CD4-positive, alpha-beta T cell treated with Interleukin-1 beta for 1 hour (primary cell): Measurements from ENCODE around the gene PRKX.
"Not testable (repeated sequence)": the region's sequence is repeated elsewhere in the genome, so short reads cannot be mapped to it uniquely, and the experiment has no call there.

ENCODE experiments used
- DNase-seq, 2 donors: peaks; one replicate each; pipeline ENCODE4 v3.0.0-alpha.2; 2020 to 2022

The PRKX gene

GRCh38 chrX:3713225-3713936 lies at the start of gene PRKX:
TSS of gene PRKX (minus strand) at chrX:3713649. CDS start at chrX:3713253, 396 bp downstream.
- peak; percentile 78 to 86 for DNase-seq

- no peak for DNase-seq
Observed at GRCh38 chrX:3763111-3763510, 49.7 kb upstream of the PRKX start.

GRCh38 chrX:3757510-3758025 lies 44.1 kb upstream of the PRKX start:
- no peak for DNase-seq

DNA sequence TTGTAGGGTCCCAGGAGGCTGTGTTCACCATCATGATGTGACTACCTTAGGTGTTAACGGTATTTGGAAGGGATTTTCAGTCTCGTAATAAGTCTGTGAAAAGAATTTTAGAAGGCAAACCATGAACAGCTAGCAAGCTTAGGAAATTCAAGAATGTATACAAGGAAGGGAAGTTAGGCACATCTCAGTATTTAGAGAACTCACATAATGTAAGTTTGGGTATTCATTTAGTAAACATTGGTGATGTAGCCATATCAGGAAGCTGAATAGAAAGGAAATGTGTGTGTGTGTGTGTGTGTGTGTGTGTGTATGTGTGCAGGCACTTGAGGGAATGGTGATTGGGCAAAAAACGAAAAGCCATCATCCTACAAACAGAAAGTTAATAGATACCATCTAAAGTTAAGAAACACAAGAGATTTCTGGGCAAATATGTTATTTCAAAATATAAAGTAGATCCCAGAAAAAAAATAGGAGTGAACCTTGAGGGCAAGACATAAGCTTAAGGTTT lies 34.7 kb upstream of the PRKX start:
- no peak for DNase-seq

GRCh38 chrX:3743801-3744439 lies 30.5 kb upstream of the PRKX start:
- DNase-seq = peak; percentile 75 to 78

- not testable (repeated sequence) for DNase-seq
Observed at GRCh38 chrX:3740946-3741345, 27.5 kb upstream of the PRKX start.

DNA sequence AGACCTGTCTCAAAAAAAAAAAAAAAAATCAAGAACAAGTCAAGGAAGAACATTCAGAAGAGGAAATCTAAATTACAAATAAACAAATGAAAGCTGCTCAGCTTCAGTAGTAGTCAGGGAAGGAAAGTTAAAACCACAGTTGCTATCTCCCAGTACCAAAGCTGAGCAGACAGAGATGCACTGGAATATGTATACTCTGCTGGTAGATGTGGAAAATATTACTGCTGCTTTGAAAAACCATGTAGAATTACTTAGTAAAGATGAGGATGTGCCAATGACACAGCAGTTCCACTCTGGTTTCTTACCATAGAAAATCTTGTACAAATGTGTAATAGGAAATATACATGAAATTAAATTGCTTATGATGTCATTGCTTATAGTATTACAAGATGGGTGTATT lies 25.1 kb upstream of the PRKX start:
- no peak for DNase-seq

- DNase-seq = not testable (repeated sequence)
Observed at GRCh38 chrX:3736536-3736935, 23.1 kb upstream of the PRKX start.

GRCh38 chrX:3735891-3736290 lies 22.4 kb upstream of the PRKX start:
- not testable (repeated sequence) for DNase-seq

DNA sequence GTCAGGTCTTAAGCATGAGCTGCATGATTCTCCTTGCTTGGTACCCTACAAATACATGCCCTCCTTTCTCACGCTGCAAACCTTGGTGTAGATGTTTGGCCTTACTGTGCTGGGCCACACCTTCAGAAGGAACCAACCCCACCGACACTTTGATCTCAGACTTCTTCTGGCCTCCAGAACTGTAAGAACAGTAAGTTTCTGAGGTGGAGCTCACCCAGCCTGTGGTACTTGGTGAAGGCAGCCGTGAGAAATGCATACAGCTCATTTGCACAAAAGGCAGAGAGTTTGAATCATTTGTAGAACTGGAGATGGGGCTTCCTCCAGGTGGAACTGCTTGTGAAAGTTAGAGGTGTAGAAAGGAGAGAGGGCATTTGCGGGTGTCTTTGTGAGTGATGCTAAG lies 21.0 kb upstream of the PRKX start:
- not testable (repeated sequence) for DNase-seq

- DNase-seq = no peak
Observed at GRCh38 chrX:3733043-3733430, 19.6 kb upstream of the PRKX start.

DNA sequence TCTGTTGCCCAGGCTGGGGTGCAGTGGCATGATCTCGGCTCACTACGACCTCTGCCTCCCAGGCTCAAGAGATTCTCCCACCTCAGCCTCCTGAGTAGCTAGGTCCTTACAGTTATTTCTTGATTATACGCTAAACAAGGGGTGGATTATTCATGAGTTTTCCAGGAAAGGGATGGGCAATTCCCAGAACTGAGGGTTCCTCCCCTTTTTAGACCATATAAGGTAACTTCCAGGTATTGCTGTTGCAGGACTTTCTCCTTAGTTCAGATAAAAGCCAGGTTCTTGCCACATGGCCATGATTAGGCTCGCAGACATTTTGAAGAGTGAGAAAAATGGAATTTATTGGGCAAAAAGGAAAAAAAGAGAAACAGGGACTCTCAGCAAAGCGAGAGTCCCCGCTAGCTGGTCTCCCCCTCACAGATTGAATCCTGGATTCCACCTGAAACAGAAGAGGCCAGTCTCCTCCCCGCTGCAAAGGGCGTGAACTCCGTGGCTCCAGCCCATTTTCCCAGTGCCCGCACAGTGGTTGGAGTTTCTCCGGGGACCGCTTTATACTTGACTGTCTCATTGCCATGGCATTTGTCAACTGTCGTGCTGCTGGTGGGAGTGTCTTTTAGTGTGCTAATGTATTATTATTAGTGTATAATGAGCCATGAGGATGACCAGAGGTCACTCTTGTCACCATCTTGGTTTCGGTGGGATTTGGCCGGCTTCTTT lies 19.0 kb upstream of the PRKX start:
- DNase-seq = not testable (repeated sequence)

- no peak for DNase-seq
Observed at GRCh38 chrX:3728454-3728853, 15.0 kb upstream of the PRKX start.

DNA sequence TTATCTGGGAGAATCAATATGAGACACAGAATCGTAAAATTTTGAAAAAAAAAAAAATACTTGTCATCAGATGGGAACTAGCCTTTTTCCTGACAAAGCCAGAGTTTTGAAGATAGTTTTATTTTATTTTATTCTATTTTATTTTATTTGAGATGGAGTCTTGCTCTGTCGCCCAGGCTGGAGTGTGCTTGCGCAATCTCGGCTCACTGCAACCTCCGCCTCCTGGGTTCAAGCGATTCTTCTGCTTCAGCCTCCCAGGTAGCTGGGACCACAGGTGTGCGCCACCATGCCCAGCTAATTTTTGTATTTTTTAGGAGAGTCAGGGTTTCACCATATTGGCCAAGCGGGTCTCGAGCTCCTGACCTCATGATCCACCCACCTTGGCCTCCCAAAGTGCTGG lies 10.0 kb upstream of the PRKX start:
- DNase-seq = not testable (repeated sequence)

DNA sequence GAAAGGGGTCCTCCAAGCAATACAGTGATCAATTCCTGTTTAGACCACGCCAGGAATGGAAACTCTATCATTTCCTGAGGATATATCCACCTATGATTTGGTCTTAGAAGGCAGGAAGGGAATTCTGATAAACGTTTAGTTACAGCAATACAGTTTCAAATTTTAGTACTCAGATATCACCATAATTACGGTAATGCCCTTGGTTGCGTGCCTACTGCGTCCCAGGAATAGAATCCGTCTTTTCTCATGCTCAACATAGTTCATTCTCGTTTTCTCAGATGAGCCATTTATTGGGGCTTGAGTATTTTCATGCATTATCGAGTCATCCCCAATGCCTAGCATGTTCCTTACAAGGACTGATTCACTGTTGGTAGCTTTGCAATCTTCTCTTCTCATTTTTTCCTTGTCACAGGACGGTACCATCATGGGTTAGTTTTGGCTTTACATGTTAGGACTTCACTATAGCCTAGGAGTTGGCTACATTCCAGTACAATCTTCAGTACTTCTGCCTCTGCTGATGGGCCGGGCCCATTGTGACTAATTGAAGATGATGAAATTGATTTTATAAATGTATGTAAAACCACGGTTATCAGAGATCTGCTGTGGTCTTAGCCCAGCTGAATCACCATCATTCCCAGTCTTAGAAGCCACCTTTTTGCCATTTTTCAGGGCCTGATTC lies 4.4 kb upstream of the PRKX start:
- no peak for DNase-seq

DNA sequence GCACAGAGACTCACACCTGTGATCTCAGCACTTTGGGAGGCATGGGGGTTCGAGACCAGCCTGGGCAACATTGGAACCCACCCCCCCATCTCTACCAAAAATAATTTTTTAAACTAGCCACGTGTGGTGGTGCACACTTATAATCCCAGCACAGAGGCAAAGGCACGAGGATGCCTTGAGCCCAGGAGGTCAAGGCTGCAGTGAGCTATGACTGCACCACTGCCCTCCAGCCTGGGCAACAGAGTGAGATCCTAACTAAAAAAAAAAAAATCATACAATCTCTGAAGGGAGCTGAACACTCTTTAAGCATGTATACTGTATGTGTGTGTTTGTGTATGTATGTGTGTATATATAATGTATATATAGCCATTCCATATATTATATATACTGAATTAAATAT lies 2.5 kb upstream of the PRKX start:
- no peak for DNase-seq

DNA sequence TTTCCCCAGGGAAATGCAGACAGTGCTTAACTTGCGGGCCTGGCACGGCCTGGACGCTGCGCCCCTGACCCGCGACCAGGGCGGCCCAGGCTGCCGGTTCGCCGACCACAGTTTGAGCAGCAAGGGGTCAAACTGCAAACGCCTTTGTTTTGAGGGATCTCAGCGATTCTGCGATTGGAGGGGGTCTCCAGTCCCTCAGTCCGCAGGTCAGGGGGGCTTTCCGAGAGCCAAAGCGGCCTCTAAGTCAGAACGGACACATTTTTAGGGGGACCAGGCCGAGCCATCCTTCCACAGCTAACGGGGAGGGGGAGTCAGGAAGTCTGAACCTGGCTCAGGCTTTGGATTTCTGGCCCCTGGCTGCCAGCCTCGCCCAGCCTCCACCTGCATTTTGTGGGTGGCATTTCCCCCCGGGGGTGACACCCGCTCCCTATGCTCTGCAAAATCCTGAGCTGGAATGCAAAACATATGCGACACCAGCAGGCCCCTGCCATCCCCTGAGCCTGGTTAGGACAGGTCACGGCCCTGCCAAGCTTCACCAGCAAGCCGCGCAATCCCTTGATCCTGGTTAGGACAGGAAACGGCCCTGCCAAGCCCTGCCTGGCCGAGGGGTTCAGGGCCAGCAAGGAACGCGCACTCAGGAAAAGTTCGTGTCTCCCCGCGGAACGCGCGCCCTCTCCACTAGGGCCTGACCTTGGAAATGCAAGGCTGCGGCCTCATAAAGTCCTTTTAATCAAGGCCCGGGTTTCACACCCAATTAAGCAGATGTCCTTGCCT lies 1.4 kb upstream of the PRKX start:
- DNase-seq = not testable (repeated sequence)

GRCh38 chrX:3713937-3714434 lies 537 bp upstream of the PRKX start:
- no peak for DNase-seq

GRCh38 chrX:3712870-3713224 lies 602 bp downstream of the PRKX start:
- no peak for DNase-seq

DNA sequence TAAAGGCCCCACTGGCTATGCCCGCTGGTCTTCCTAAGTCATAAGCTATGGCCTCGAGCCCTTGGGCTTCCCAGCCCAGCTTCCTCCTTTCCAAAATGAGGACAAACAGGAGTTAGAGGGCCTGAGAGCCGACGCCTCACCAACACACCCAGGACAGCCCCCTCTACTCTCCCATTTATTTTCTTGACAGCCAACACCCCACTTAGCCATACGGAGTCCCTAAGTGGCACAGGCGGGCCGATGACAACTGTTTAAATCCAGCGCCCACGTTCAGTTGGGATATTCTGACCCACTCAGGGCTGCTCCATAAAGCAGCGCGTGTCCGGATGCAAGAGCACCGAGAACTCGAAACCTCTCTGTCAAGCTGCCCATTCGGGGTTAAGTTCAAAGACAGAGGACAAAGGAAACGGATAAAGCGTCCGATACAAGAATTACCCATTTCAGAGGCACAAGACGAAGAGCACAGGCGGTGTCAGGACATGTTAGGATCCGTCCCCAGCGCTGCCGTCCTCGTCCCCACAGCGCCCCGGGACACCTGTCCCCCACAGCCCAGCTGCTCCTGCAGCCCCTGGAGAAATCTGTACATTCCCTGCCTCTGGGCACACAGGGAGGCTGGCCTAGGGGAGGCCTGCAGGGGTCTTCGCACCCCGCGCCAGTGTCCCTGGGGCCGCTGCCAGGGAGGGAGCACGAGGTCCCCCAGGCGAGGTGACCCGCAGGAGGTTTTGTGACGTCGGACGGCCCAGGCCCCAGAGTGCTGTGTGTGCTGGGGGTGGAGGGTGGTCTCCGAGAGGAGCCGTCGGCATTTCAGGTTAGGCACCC lies 1.2 kb downstream of the PRKX start:
- peak in 1 of 2 donors; percentile 13 for DNase-seq

DNA sequence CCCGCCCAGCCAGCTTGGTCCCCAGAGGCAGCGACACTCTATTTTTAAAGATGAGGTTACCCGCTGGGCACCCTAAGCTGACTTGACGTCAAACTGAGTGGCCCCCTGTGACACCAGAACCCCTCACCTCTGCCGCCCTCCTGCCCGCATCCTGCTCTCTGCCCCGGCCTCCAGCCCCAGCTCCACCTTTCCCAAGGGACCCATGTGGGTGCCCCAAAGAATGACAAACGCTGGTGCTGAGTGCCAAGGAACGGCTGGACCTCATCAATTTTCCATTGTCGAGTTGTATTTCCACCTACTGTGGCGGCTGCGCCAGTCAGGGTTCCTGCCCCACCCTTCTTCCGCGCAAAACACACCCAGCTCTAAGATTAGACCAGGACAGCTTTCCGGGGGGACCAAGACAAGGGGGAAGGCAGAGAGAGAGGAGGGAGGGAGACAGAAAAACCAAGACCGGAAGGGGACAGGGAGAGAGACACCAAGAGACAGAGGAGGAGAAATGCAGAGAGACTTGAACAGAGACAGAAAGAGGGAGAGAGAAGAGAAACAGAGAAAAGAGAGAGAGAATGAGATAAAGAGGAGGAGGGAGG lies 2.0 kb downstream of the PRKX start:
- DNase-seq = peak; percentile 44 to 66
